GM23338 (cell line): ENCODE data around the gene FNDC11. TPM values are rescaled to one million over a fixed set of nuclear protein-coding genes. Genes with fewer than 3 reads are reported as not detected.

Experiments
- ATAC-seq: fragments of 200-7000 bp; cut with Tn5 transposase; 3 replicates; pipeline ENCODE4 v1.9.1; 2020
- DNase-seq: peaks from one replicate; pipeline ENCODE4 v3.0.0-alpha.2; 2015; ENCODE audit warnings: low spot score
- H2AFZ ChIP-seq: fragments of 200-600 bp; sonication (generic); 2 replicates; pipeline ENCODE4 v1.8.0; 2016; ENCODE audit warnings: antibody characterized with exemption, mild to moderate bottlenecking, moderate library complexity
- H3F3A ChIP-seq: fragments of 200-600 bp; sonication (generic); replicated peaks from 2 replicates; pipeline ENCODE4 v1.8.0; 2017; ENCODE audit warnings: antibody characterized with exemption, mixed run types, low read depth
- H3K27ac ChIP-seq: fragments of 200-600 bp; sonication (generic); 2 replicates; pipeline ENCODE4 v1.6.1; 2016; ENCODE audit warnings: low read depth
- H3K27me3 ChIP-seq: fragments of 200-600 bp; sonication (generic); 2 replicates; pipeline ENCODE4 v1.8.0; 2016; ENCODE audit warnings: mild to moderate bottlenecking, mixed run types, moderate library complexity; ENCODE audit not compliant: insufficient read depth
- H3K36me3 ChIP-seq: fragments of 200-600 bp; sonication (generic); 2 replicates; pipeline ENCODE4 v1.8.0; 2016; ENCODE audit warnings: mild to moderate bottlenecking; ENCODE audit not compliant: insufficient read depth
- H3K4me1 ChIP-seq: fragments of 200-600 bp; sonication (generic); 2 replicates; pipeline ENCODE4 v1.8.0; 2016; ENCODE audit warnings: mild to moderate bottlenecking, moderate library complexity; ENCODE audit not compliant: insufficient read depth
- H3K4me2 ChIP-seq: fragments of 200-600 bp; sonication (generic); 2 replicates; pipeline ENCODE4 v1.7.1; 2017; ENCODE audit warnings: mixed run types
- H3K4me3 ChIP-seq: fragments of 200-600 bp; sonication (generic); 2 replicates; pipeline ENCODE4 v1.6.1; 2016; ENCODE audit warnings: mixed run types
- H3K79me2 ChIP-seq: fragments of 200-600 bp; sonication (generic); replicated peaks from 2 replicates; pipeline ENCODE4 v1.8.0; 2017; ENCODE audit warnings: mild to moderate bottlenecking; ENCODE audit not compliant: insufficient read depth
- H3K9me2 ChIP-seq: fragments of 200-600 bp; sonication (generic); 2 replicates; pipeline ENCODE4 v1.8.0; 2017; ENCODE audit not compliant: insufficient read depth
- H4K20me1 ChIP-seq: fragments of 200-600 bp; sonication (generic); replicated peaks from 2 replicates; pipeline ENCODE4 v1.8.0; 2017; ENCODE audit warnings: mild to moderate bottlenecking; ENCODE audit not compliant: insufficient read depth
- H3K27ac Mint-ChIP-seq: 2 replicates; pipeline ENCODE4 v1.8.0; 2020; ENCODE audit warnings: inconsistent platforms, mild to moderate bottlenecking, moderate library complexity, mixed read lengths
- H3K27me3 Mint-ChIP-seq: 3 replicates; pipeline ENCODE4 v1.8.0; 2022; ENCODE audit warnings: low read depth, mild to moderate bottlenecking, moderate library complexity, mixed read lengths, inconsistent platforms; ENCODE audit not compliant: insufficient read depth, poor library complexity
- H3K36me3 Mint-ChIP-seq: 3 replicates; pipeline ENCODE4 v1.8.0; 2021; ENCODE audit warnings: low read depth, mild to moderate bottlenecking, inconsistent platforms, moderate library complexity, mixed read lengths
- H3K4me1 Mint-ChIP-seq: 3 replicates; pipeline ENCODE4 v1.8.0; 2020; ENCODE audit warnings: mild to moderate bottlenecking, inconsistent platforms, mixed read lengths
- H3K4me3 Mint-ChIP-seq: 3 replicates; pipeline ENCODE4 v1.8.0; 2021; ENCODE audit warnings: moderate library complexity, mild to moderate bottlenecking, inconsistent platforms, mixed read lengths
- H3K9me3 Mint-ChIP-seq: 3 replicates; pipeline ENCODE4 v1.8.0; 2020; ENCODE audit warnings: moderate library complexity, mild to moderate bottlenecking, inconsistent platforms, mixed read lengths
- CREB1 ChIP-seq: fragments of 250-450 bp; sonication (Bioruptor Pico); IDR thresholded peaks from 2 replicates; pipeline ENCODE4 v1.5.0; 2020; ENCODE audit warnings: low read depth, mild to moderate bottlenecking, moderate library complexity
- EZH2 ChIP-seq: fragments of 200-600 bp; sonication (generic); IDR thresholded peaks from one replicate; pipeline ENCODE4 v1.8.0; 2017; ENCODE audit warnings: antibody characterized with exemption, mild to moderate bottlenecking, low read depth; ENCODE audit not compliant: unreplicated experiment
- EZH2phosphoT487 ChIP-seq: fragments of 200-600 bp; sonication (generic); IDR thresholded peaks from one replicate; pipeline ENCODE4 v1.8.1; 2018; ENCODE audit warnings: antibody characterized with exemption; ENCODE audit not compliant: unreplicated experiment
- JUNB ChIP-seq: IDR thresholded peaks from one replicate; pipeline ENCODE4 v1.6.1; 2016; ENCODE audit warnings: antibody characterized with exemption; ENCODE audit not compliant: unreplicated experiment
- NANOG ChIP-seq: IDR thresholded peaks from 2 replicates; pipeline ENCODE4 v1.6.1; 2016; ENCODE audit warnings: antibody characterized with exemption, borderline replicate concordance
- POLR2AphosphoS5 ChIP-seq: IDR thresholded peaks from 2 replicates; pipeline ENCODE4 v1.6.1; 2016; ENCODE audit warnings: antibody characterized with exemption, low read depth
- REST ChIP-seq: IDR thresholded peaks from one replicate; pipeline ENCODE4 v1.6.1; 2018; ENCODE audit warnings: antibody characterized with exemption; ENCODE audit not compliant: unreplicated experiment
- STAT1 ChIP-seq: IDR thresholded peaks from one replicate; pipeline ENCODE4 v1.6.1; 2016; ENCODE audit warnings: antibody characterized with exemption; ENCODE audit not compliant: unreplicated experiment
- ZNF114 ChIP-seq: fragments of 250-450 bp; sonication (Bioruptor Pico); IDR thresholded peaks from 2 replicates; pipeline ENCODE4 v1.5.0; 2020; ENCODE audit warnings: mild to moderate bottlenecking, moderate library complexity
- ZNF331 ChIP-seq: fragments of 250-450 bp; sonication (Bioruptor Pico); IDR thresholded peaks from 2 replicates; pipeline ENCODE4 v1.5.0; 2020; ENCODE audit warnings: low read depth, mild to moderate bottlenecking, moderate library complexity
- ZNF462 ChIP-seq: fragments of 250-450 bp; sonication (Bioruptor Pico); IDR thresholded peaks from 2 replicates; pipeline ENCODE4 v1.5.0; 2020; ENCODE audit warnings: mild to moderate bottlenecking, moderate library complexity
- polyA plus RNA-seq: library from polyadenylated mRNA; unstranded; fragments of >200 nt; fragmentation: Nextera tagmentation; extraction: Ambion mirVana; gene quantifications from 2 replicates; pipeline ENCODE4 v1.2.1, GENCODE V29; 2016
- total RNA-seq: library from RNA; depleted of rRNA; stranded (reverse); fragments of >200 nt; shearing (Covaris generic); gene quantifications from 2 replicates; pipeline ENCODE4 v1.2.3, GENCODE V29; 2014

Gene FNDC11
- total and polyA plus RNA-seq, 2 experiments from 2014 or later, result 3.4 to 5.3 TPM

GRCh38 chr20:63529861-63530787 is 23.8 kb upstream of the FNDC11 start:
- no peak overlapping the region for H3K4me2 ChIP-seq
- TF ChIP-seq EZH2, result no peak
- TF ChIP-seq ZNF114 (CRISPR knock-in tag), result no peak
- 0 out of 2 replicates have a peak, but pooled peaks cover 2% of the 10 kb centered on the region for H4K20me1 ChIP-seq
- H3K36me3 ChIP-seq, result no peaks in the 10 kb centered on the region
- no peak overlapping the region for H2AFZ ChIP-seq
- Mint-ChIP-seq H3K36me3 (peaks cover under 1% of the 10 kb centered on the region; the same call in 1 of the 3 replicates), H3K27ac (no peak overlapping the region), H3K4me1 (no peaks in the 10 kb centered on the region), H3K4me3 (no peak overlapping the region), H3K27me3 (peaks cover 11% of the 10 kb centered on the region), H3K9me3 (no peaks in the 10 kb centered on the region)
- DNase-seq (no peak), ATAC-seq (no peak)
- H3K79me2 ChIP-seq, result no peaks in the 10 kb centered on the region
- H3K4me3 ChIP-seq, result no peak overlapping the region
- H3K4me1 ChIP-seq, result no peaks in the 10 kb centered on the region
- no peak overlapping the region for H3K27ac ChIP-seq
- H3K27me3 ChIP-seq, result no peaks in the 10 kb centered on the region
- H3F3A ChIP-seq, result peaks cover 7% of the 10 kb centered on the region; the same call in 1 of the 2 replicates
- no peaks in the 10 kb centered on the region for H3K9me2 ChIP-seq

- ATAC-seq (no peak), DNase-seq (no peak)
- H3F3A ChIP-seq, result peaks cover 7% of the 10 kb centered on the region; the same call in 1 of the 2 replicates
- Mint-ChIP-seq H3K4me3 (no peak overlapping the region), H3K9me3 (no peaks in the 10 kb centered on the region), H3K27me3 (peaks cover 9% of the 10 kb centered on the region), H3K27ac (no peak overlapping the region), H3K4me1 (peaks cover 2% of the 10 kb centered on the region; the same call in 1 of the 3 replicates), H3K36me3 (no peaks in the 10 kb centered on the region)
- no peaks in the 10 kb centered on the region for H3K9me2 ChIP-seq
- no peak overlapping the region for H2AFZ ChIP-seq
- H3K36me3 ChIP-seq, result no peaks in the 10 kb centered on the region
- no peaks in the 10 kb centered on the region for H3K79me2 ChIP-seq
- H4K20me1 ChIP-seq, result 0 out of 2 replicates have a peak, but pooled peaks cover 2% of the 10 kb centered on the region
- H3K4me1 ChIP-seq, result no peaks in the 10 kb centered on the region
- H3K27me3 ChIP-seq, result no peaks in the 10 kb centered on the region
- no peak overlapping the region for H3K4me3 ChIP-seq
- no peak overlapping the region for H3K4me2 ChIP-seq
- H3K27ac ChIP-seq, result no peak overlapping the region
- TF ChIP-seq REST, result no peak
- TF ChIP-seq POLR2AphosphoS5, result no peak
- no peak for TF ChIP-seq JUNB
- TF ChIP-seq EZH2, result no peak
- no peak for TF ChIP-seq STAT1
- no peak for TF ChIP-seq ZNF331 (CRISPR knock-in tag)
- no peak for TF ChIP-seq ZNF462 (CRISPR knock-in tag)
- no peak for TF ChIP-seq ZNF114 (CRISPR knock-in tag)
- no peak for TF ChIP-seq EZH2phosphoT487
- no peak for TF ChIP-seq CREB1
- no peak for TF ChIP-seq NANOG
These were observed 23.2 kb upstream of the FNDC11 start for GRCh38 chr20:63530788-63531160.
